Keratinocyte (primary cell): Measurements from ENCODE around the gene ZBTB24. TPM values are rescaled to one million over a fixed set of nuclear protein-coding genes. Genes with fewer than 3 reads are reported as not detected.

Experiments used
- DNase-seq: peaks from one replicate; pipeline ENCODE4 v3.0.0-alpha.2; 2011; ENCODE audit warnings: low read depth, missing footprints, low spot score
- FAIRE-seq: peaks from 2 replicates; lab custom pipeline; 2011; peaks lifted over from hg19 to GRCh38; lab: Jason Lieb, UNC
- H2AFZ ChIP-seq: 2 replicates; pipeline ENCODE4 v1.6.0; 2012; ENCODE audit warnings: low read length, control low read depth, inconsistent platforms; ENCODE audit not compliant: control insufficient read depth
- H3K27ac ChIP-seq: 2 replicates; pipeline ENCODE4 v1.5.1; 2011; ENCODE audit warnings: low read length; ENCODE audit not compliant: control insufficient read depth, insufficient read depth
- H3K27me3 ChIP-seq: 3 replicates; pipeline ENCODE4 v1.6.0; 2011; ENCODE audit warnings: low read length; ENCODE audit not compliant: control insufficient read depth, insufficient read depth; ENCODE audit errors: extremely low read depth
- H3K36me3 ChIP-seq, 2 experiments: 2 replicates in 1 of 2; 3 replicates in 1 of 2; pipeline ENCODE4 v1.5.1; 2011; ENCODE audit warnings: low read length in 2 of 2, mild to moderate bottlenecking in 1 of 2; ENCODE audit not compliant: control insufficient read depth in 2 of 2, insufficient read depth in 2 of 2; ENCODE audit errors: extremely low read depth in 1 of 2
- H3K4me1 ChIP-seq: 3 replicates; pipeline ENCODE4 v1.5.1; 2011; ENCODE audit warnings: low read length; ENCODE audit not compliant: control insufficient read depth, insufficient read depth; ENCODE audit errors: extremely low read depth
- H3K4me2 ChIP-seq: 3 replicates; pipeline ENCODE4 v1.6.0; 2011; ENCODE audit warnings: low read depth, low read length; ENCODE audit not compliant: control insufficient read depth, insufficient read depth; ENCODE audit errors: extremely low read depth
- H3K4me3 ChIP-seq, 3 experiments: fragments of 200-600 bp in 1 of 3; sonication (generic) in 1 of 3; 2 replicates in 2 of 3; 3 replicates in 1 of 3; pipeline ENCODE4 v1.5.1; 2011 to 2016; ENCODE audit warnings: low read length in 3 of 3, mild to moderate bottlenecking in 3 of 3, control low read depth in 2 of 3, inconsistent platforms in 1 of 3, low read depth in 1 of 3, mixed read lengths in 1 of 3, mixed run types in 1 of 3, moderate library complexity in 1 of 3; ENCODE audit not compliant: control insufficient read depth in 2 of 3, insufficient read depth in 2 of 3; ENCODE audit errors: extremely low read depth in 1 of 3
- H3K79me2 ChIP-seq: 2 replicates; pipeline ENCODE4 v1.6.0; 2012; ENCODE audit warnings: low read length; ENCODE audit not compliant: control insufficient read depth, insufficient read depth
- H3K9ac ChIP-seq: 3 replicates; pipeline ENCODE4 v1.6.0; 2011; ENCODE audit warnings: low read length; ENCODE audit not compliant: control insufficient read depth, insufficient read depth; ENCODE audit errors: extremely low read depth
- H3K9me1 ChIP-seq: 3 replicates; pipeline ENCODE4 v1.6.0; 2011; ENCODE audit warnings: low read length; ENCODE audit not compliant: control insufficient read depth, insufficient read depth; ENCODE audit errors: extremely low read depth
- H3K9me3 ChIP-seq: 2 replicates; pipeline ENCODE4 v1.5.1; 2012; ENCODE audit warnings: low read depth, low read length; ENCODE audit not compliant: control insufficient read depth
- H4K20me1 ChIP-seq: 3 replicates; pipeline ENCODE4 v1.6.0; 2011; ENCODE audit warnings: low read length; ENCODE audit not compliant: control insufficient read depth, insufficient read depth; ENCODE audit errors: extremely low read depth
- EZH2 ChIP-seq: IDR thresholded peaks from one replicate; pipeline ENCODE4 v1.6.1; 2012; ENCODE audit warnings: inconsistent platforms, mild to moderate bottlenecking, low read length, moderate library complexity
- dilution Hi-C: fragments of 300-500 bp; cut with MboI; formaldehyde crosslinking; loops from one replicate; pipeline ENCODE4 v1.7.0; 2020; ENCODE audit warnings: low sequenced_read_pairs; ENCODE audit not compliant: extremely low pct_ligation_motif_present
- polyA plus RNA-seq, 5 experiments: library from polyadenylated mRNA; depleted of rRNA in 3 of 5; stranded (reverse) in 3 of 5; stranded (forward) in 1 of 5; unstranded in 1 of 5; fragments of >200 nt; gene quantifications; 1 replicate in 1 of 5; 2 replicates in 3 of 5; 3 replicates in 1 of 5; pipeline versions ENCODE4 v1.2.1 to v1.2.3, GENCODE V29; 2011 to 2012; ENCODE audit warnings: missing spikeins in 2 of 5, low read depth in 1 of 5, low replicate concordance in 1 of 5
- TF ChIP-seq, protein P1 (sequence below), 3 experiments: IDR thresholded peaks in 1 of 3; conservative IDR thresholded peaks in 1 of 3; optimal IDR thresholded peaks in 1 of 3; 2 replicates in 2 of 3; 3 replicates in 1 of 3; pipeline versions ENCODE3 to v1.5.1; 2011; ENCODE audit warnings: low read length in 3 of 3, mild to moderate bottlenecking in 3 of 3, moderate library complexity in 2 of 3, control low read depth in 1 of 3, inconsistent platforms in 1 of 3; ENCODE audit not compliant: insufficient read depth in 2 of 3; ENCODE audit errors: extremely low read depth in 1 of 3

ZBTB24 gene
- polyA plus RNA-seq, 1 donor (not counting 4 experiments of a cell fraction or from before 2014, with no cell fraction given) = 4.6 TPM

DNA sequence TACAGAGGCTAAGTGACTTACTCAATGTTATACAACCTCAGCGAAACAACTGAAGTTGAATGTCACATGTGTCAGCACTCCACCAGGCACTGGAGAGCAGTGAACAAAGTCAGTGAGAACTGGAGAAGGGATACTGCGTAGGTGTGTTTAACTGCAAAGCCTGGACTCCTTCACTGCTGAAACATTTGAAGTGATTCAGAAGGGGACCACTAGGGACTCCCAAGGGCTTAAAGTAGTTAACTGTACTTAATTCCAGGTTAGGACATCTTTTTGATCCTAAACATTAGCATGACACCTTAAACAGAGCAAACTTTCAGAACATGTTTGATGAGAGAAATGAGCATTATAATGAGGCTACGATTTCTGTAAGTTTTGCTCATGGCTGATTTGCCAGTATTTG, 45.0 kb upstream of the ZBTB24 start:
- no peaks in the 10 kb centered on the region for H3K79me2 ChIP-seq
- no peak overlapping the region for H2AFZ ChIP-seq
- DNase-seq (no peak), FAIRE-seq (no peak)
- no peaks in the 10 kb centered on the region for H3K36me3 ChIP-seq
- H4K20me1 ChIP-seq = no peaks in the 10 kb centered on the region
- H3K27me3 ChIP-seq = no peaks in the 10 kb centered on the region
- no peak overlapping the region for H3K9ac ChIP-seq
- dilution Hi-C loops = no loop called here
- TF ChIP-seq, protein P1, sequence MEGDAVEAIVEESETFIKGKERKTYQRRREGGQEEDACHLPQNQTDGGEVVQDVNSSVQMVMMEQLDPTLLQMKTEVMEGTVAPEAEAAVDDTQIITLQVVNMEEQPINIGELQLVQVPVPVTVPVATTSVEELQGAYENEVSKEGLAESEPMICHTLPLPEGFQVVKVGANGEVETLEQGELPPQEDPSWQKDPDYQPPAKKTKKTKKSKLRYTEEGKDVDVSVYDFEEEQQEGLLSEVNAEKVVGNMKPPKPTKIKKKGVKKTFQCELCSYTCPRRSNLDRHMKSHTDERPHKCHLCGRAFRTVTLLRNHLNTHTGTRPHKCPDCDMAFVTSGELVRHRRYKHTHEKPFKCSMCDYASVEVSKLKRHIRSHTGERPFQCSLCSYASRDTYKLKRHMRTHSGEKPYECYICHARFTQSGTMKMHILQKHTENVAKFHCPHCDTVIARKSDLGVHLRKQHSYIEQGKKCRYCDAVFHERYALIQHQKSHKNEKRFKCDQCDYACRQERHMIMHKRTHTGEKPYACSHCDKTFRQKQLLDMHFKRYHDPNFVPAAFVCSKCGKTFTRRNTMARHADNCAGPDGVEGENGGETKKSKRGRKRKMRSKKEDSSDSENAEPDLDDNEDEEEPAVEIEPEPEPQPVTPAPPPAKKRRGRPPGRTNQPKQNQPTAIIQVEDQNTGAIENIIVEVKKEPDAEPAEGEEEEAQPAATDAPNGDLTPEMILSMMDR (optimal IDR thresholded peaks at IDR 0.05 in 1 of 3, IDR thresholded peaks at IDR 0.05 in 1 of 3, conservative IDR thresholded peaks at IDR 0.05 in 1 of 3; ENCODE audit: extremely low read depth in 1 of 3, insufficient read depth in 2 of 3, low read length in 3 of 3) = peak in 1 of 3 experiments; percentile 31
- no peak for TF ChIP-seq EZH2
- H3K4me3 ChIP-seq = no peak overlapping the region
- no peak overlapping the region for H3K27ac ChIP-seq
- no peaks in the 10 kb centered on the region for H3K9me1 ChIP-seq
- no peaks in the 10 kb centered on the region for H3K4me1 ChIP-seq
- H3K4me2 ChIP-seq = no peak overlapping the region
- H3K9me3 ChIP-seq = no peaks in the 10 kb centered on the region

DNA sequence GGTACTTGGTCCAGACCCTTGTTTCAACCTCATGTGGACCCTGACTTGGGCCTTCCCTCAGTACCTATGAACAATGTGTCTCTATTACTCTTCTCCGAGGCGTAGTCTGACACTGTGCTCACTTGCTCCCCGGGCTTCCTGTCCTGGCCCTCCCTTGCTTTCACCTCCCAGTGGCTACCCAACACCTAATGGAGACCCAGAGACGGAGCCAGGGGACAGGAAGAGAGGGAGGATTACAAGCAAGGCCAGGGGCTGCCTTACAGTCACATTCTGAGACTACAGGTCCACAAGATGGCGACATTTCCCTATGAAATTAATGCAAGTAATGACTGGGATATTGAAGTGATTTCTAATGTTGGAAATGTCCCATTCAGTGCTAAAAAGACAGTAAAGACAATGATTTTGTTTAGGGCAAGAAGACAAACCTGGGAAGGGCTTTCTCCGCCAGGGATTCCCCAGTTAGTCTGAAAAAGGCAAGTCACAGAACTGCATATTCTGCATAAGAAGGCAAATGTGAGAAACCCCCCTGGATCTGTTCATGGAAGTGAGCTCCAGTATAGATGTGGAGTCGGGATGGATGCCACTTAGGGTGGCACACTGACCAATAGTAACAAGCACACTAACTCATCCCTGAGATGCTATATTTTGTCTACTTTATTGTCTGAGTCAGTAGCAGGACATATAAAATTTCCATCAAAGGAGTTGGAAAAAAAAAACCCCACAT, 44.0 kb upstream of the ZBTB24 start:
- dilution Hi-C loops = no loop called here
- no peak for DNase-seq
- FAIRE-seq = peak; percentile 65

More for the DNA sequence above, 44.0 kb upstream of the ZBTB24 start:
- Histone ChIP-seq H3K9me1 (no peaks in the 10 kb centered on the region), H4K20me1 (no peaks in the 10 kb centered on the region), H3K79me2 (no peaks in the 10 kb centered on the region), H3K4me2 (no peak overlapping the region), H3K36me3 (no peaks in the 10 kb centered on the region), H2AFZ (peak overlapping the region; percentile 24), H3K27ac (no peak overlapping the region), H3K4me1 (no peaks in the 10 kb centered on the region), H3K9ac (no peak overlapping the region), H3K9me3 (no peaks in the 10 kb centered on the region), H3K27me3 (no peaks in the 10 kb centered on the region), H3K4me3 (no peak overlapping the region)
- TF ChIP-seq EZH2 = no peak
- TF ChIP-seq, protein P1 (optimal IDR thresholded peaks at IDR 0.05 in 1 of 3, IDR thresholded peaks at IDR 0.05 in 1 of 3, conservative IDR thresholded peaks at IDR 0.05 in 1 of 3; ENCODE audit: extremely low read depth in 1 of 3, insufficient read depth in 2 of 3, low read length in 3 of 3) = peak; percentile 58 to 78 (median 73)
